Frontal cortex (tissue), 4 donors: ENCODE results near the gene TMEM186. TPM values are rescaled to one million over a fixed set of nuclear protein-coding genes. Genes with fewer than 3 reads are reported as not detected.
"Not testable (repeated sequence)": the region's sequence is repeated elsewhere in the genome, so short reads cannot be mapped to it uniquely, and the experiment has no call there.

Experiments
- DNase-seq, 2 donors: peaks; one replicate each; pipeline ENCODE4 v3.0.0; 2012; ENCODE audit warnings: low spot score in 2 of 2
- FAIRE-seq: peaks from 2 replicates; lab custom pipeline; 2012; peaks lifted over from hg19 to GRCh38; lab: Jason Lieb, UNC
- total RNA-seq: library from RNA; depleted of rRNA; stranded (reverse); fragments of >200 nt; gene quantifications from one replicate; pipeline ENCODE4 v1.2.3, GENCODE V29; 2014
- donor health status: control.
- donor health status: control.
- donor health status: control.

TMEM186 gene
- total RNA-seq, 1 donor from 2014 or later, result 5.7 TPM

GRCh38 chr16:8814095-8814806 is 16.8 kb upstream of the TMEM186 start:
- no peak for FAIRE-seq

GRCh38 chr16:8812162-8812843 is 14.9 kb upstream of the TMEM186 start:
- DNase-seq (no peak), FAIRE-seq (no peak)

More at GRCh38 chr16:8814095-8814806, 16.8 kb upstream of the TMEM186 start:
- DNase-seq, result no peak

GRCh38 chr16:8808613-8809353 is 11.3 kb upstream of the TMEM186 start:
- DNase-seq, result no peak
- FAIRE-seq, result no peak

GRCh38 chr16:8808009-8808408 is 10.6 kb upstream of the TMEM186 start:
- DNase-seq (no peak), FAIRE-seq (no peak)

- FAIRE-seq, result no peak
- DNase-seq, result no peak
Measured at GRCh38 chr16:8807189-8807588, 9.8 kb upstream of the TMEM186 start.

- FAIRE-seq (no peak), DNase-seq (no peak)
Measured at GRCh38 chr16:8806272-8806983, 9.0 kb upstream of the TMEM186 start.

- no peak for FAIRE-seq
Measured at GRCh38 chr16:8804313-8804712, 6.9 kb upstream of the TMEM186 start.

GRCh38 chr16:8803733-8804132 is 6.3 kb upstream of the TMEM186 start:
- FAIRE-seq, result not testable (repeated sequence)

More at GRCh38 chr16:8804313-8804712, 6.9 kb upstream of the TMEM186 start:
- no peak for DNase-seq

GRCh38 chr16:8801701-8802100 is 4.3 kb upstream of the TMEM186 start:
- FAIRE-seq (no peak), DNase-seq (no peak)

More at GRCh38 chr16:8803733-8804132, 6.3 kb upstream of the TMEM186 start:
- DNase-seq, result not testable (repeated sequence)

- DNase-seq (no peak), FAIRE-seq (no peak)
Measured at GRCh38 chr16:8798535-8799157, 1.2 kb upstream of the TMEM186 start.

GRCh38 chr16:8798174-8798527 is 712 bp upstream of the TMEM186 start:
- FAIRE-seq (no peak), DNase-seq (no peak)

GRCh38 chr16:8796469-8797363 is 723 bp downstream of the TMEM186 start:
- FAIRE-seq, result no peak
- no peak for DNase-seq

- FAIRE-seq, result no peak
- no peak for DNase-seq
Measured at GRCh38 chr16:8795818-8796217, 1.6 kb downstream of the TMEM186 start.

- DNase-seq (no peak), FAIRE-seq (no peak)
Measured at GRCh38 chr16:8795091-8795490, 2.3 kb downstream of the TMEM186 start.

GRCh38 chr16:8788578-8789172 is 8.8 kb downstream of the TMEM186 start:
- no peak for FAIRE-seq
- no peak for DNase-seq

GRCh38 chr16:8786316-8786715 is 11.1 kb downstream of the TMEM186 start:
- FAIRE-seq, DNase-seq: not testable (repeated sequence)

GRCh38 chr16:8785408-8785807 is 12.0 kb downstream of the TMEM186 start:
- FAIRE-seq (no peak), DNase-seq (no peak)

- DNase-seq (no peak), FAIRE-seq (no peak)
Measured at GRCh38 chr16:8782673-8783072, 14.8 kb downstream of the TMEM186 start.
